H1 (cell line): ENCODE results near the gene FREM2. TPM values are rescaled to one million over a fixed set of nuclear protein-coding genes. Genes with fewer than 3 reads are reported as not detected.

ENCODE experiments used
- CTCF ChIA-PET: fragments of 300-600 bp; sonication (Branson Sonifier 250); formaldehyde crosslinking; loops from one replicate; lab custom pipeline; 2021; ENCODE audit not compliant: partially characterized antibody; lab: Charles Lee
- POLR2A ChIA-PET: fragments of 300-600 bp; sonication (Branson Sonifier 250); formaldehyde crosslinking; loops from one replicate; lab custom pipeline; 2021; ENCODE audit warnings: inconsistent platforms; ENCODE audit not compliant: partially characterized antibody; lab: Charles Lee
- DNase-seq, 2 experiments: peaks; one replicate each; pipeline versions ENCODE4 v3.0.0 to v3.0.0-alpha.2; 2010 to 2022; ENCODE audit warnings: low spot score in 2 of 2, low read depth in 1 of 2, mixed read lengths in 1 of 2
- FAIRE-seq: peaks from 2 replicates; lab custom pipeline; 2011; peaks lifted over from hg19 to GRCh38; lab: Jason Lieb, UNC
- H2AFZ ChIP-seq: 2 replicates; pipeline ENCODE4 v1.8.1; 2012; ENCODE audit warnings: low read length, inconsistent platforms
- H2AK5ac ChIP-seq: 2 replicates; pipeline ENCODE4 v1.6.1; 2013; ENCODE audit warnings: low read depth, low read length
- H2BK120ac ChIP-seq: replicated peaks from 2 replicates; pipeline ENCODE3; 2013; ENCODE audit warnings: low read depth, low read length, inconsistent platforms
- H2BK12ac ChIP-seq: 2 replicates; pipeline ENCODE4 v1.6.1; 2013; ENCODE audit warnings: low read depth, low read length
- H2BK15ac ChIP-seq: 2 replicates; pipeline ENCODE4 v1.6.1; 2013; ENCODE audit warnings: low read length
- H2BK20ac ChIP-seq: 2 replicates; pipeline ENCODE4 v1.6.1; 2013; ENCODE audit warnings: low read length
- H2BK5ac ChIP-seq: 2 replicates; pipeline ENCODE4 v1.6.1; 2013; ENCODE audit warnings: low read depth, low read length
- H3K14ac ChIP-seq: 2 replicates; pipeline ENCODE4 v1.6.1; 2013; ENCODE audit warnings: inconsistent platforms; ENCODE audit not compliant: insufficient read length
- H3K18ac ChIP-seq: 2 replicates; pipeline ENCODE4 v1.6.1; 2013; ENCODE audit warnings: low read length; ENCODE audit errors: extremely low read depth
- H3K23ac ChIP-seq: 2 replicates; pipeline ENCODE4 v1.6.1; 2013; ENCODE audit warnings: inconsistent platforms; ENCODE audit not compliant: insufficient read length
- H3K23me2 ChIP-seq: 2 replicates; pipeline ENCODE4 v1.6.1; 2013; ENCODE audit warnings: low read depth, low read length
- H3K27ac ChIP-seq: 2 replicates; pipeline ENCODE4 v1.6.1; 2011; ENCODE audit warnings: low read depth, low read length, inconsistent platforms
- H3K27me3 ChIP-seq, 4 experiments: replicated peaks in 1 of 4; 1 replicate in 1 of 4; 2 replicates in 3 of 4; pipeline versions ENCODE4 v1.6.1 to v1.8.1; 2011 to 2013; ENCODE audit warnings: low read length in 3 of 4, mild to moderate bottlenecking in 3 of 4, inconsistent platforms in 2 of 4, mixed read lengths in 2 of 4, moderate library complexity in 1 of 4; ENCODE audit not compliant: control insufficient read depth in 3 of 4, insufficient read depth in 3 of 4; ENCODE audit errors: extremely low read depth in 1 of 4
- H3K36me3 ChIP-seq, 4 experiments: 2 replicates each; pipeline versions ENCODE4 v1.6.1 to v1.8.1; 2011 to 2013; ENCODE audit warnings: mild to moderate bottlenecking in 4 of 4, low read length in 3 of 4, moderate library complexity in 2 of 4, control low read depth in 1 of 4, inconsistent platforms in 1 of 4; ENCODE audit not compliant: insufficient read depth in 4 of 4, control insufficient read depth in 2 of 4
- H3K4ac ChIP-seq: replicated peaks from 2 replicates; pipeline ENCODE3; 2013; ENCODE audit warnings: low read length, low read depth, mixed read lengths, inconsistent platforms; ENCODE audit not compliant: insufficient read length
- H3K4me1 ChIP-seq, 4 experiments: replicated peaks in 1 of 4; 1 replicate in 1 of 4; 2 replicates in 3 of 4; pipeline versions ENCODE4 v1.6.1 to v1.8.1; 2011 to 2013; ENCODE audit warnings: low read length in 3 of 4, inconsistent platforms in 2 of 4, mixed read lengths in 1 of 4; ENCODE audit not compliant: insufficient read depth in 4 of 4, control insufficient read depth in 3 of 4
- H3K4me2 ChIP-seq, 2 experiments: 2 replicates each; pipeline versions ENCODE4 v1.6.1 to v1.8.1; 2011 to 2013; ENCODE audit warnings: low read depth in 2 of 2, low read length in 2 of 2, control low read depth in 1 of 2, inconsistent platforms in 1 of 2, mild to moderate bottlenecking in 1 of 2; ENCODE audit not compliant: insufficient read depth in 1 of 2
- H3K4me3 ChIP-seq, 4 experiments: fragments of 200-600, 300-600 bp in 1 of 4; sonication (generic), shearing (Covaris generic), sonication (Bioruptor Twin) in 1 of 4; 2 replicates each; pipeline versions ENCODE4 v1.5.1 to v1.8.1; 2011 to 2016; ENCODE audit warnings: low read length in 4 of 4, low read depth in 3 of 4, control low read depth in 2 of 4, inconsistent platforms in 2 of 4, mild to moderate bottlenecking in 2 of 4, mixed read lengths in 1 of 4, moderate library complexity in 1 of 4; ENCODE audit not compliant: insufficient read depth in 2 of 4; ENCODE audit errors: extremely low read depth in 1 of 4
- H3K56ac ChIP-seq: replicated peaks from 2 replicates; pipeline ENCODE3; 2013; ENCODE audit warnings: low read depth, mild to moderate bottlenecking, mixed read lengths, low read length, inconsistent platforms; ENCODE audit not compliant: insufficient read length
- H3K79me1 ChIP-seq: 2 replicates; pipeline ENCODE4 v1.6.1; 2013; ENCODE audit warnings: low read depth, low read length, control low read depth
- H3K79me2 ChIP-seq, 2 experiments: 2 replicates each; pipeline versions ENCODE4 v1.6.1 to v1.8.1; 2012 to 2013; ENCODE audit warnings: low read length in 2 of 2, mild to moderate bottlenecking in 2 of 2, inconsistent platforms in 1 of 2; ENCODE audit not compliant: insufficient read depth in 2 of 2, control insufficient read depth in 1 of 2
- H3K9ac ChIP-seq, 4 experiments: replicated peaks in 1 of 4; 1 replicate in 1 of 4; 2 replicates in 3 of 4; pipeline versions ENCODE4 v1.6.1 to v1.8.1; 2011 to 2013; ENCODE audit warnings: low read depth in 3 of 4, low read length in 3 of 4, control low read depth in 2 of 4, mild to moderate bottlenecking in 2 of 4, moderate library complexity in 2 of 4, inconsistent platforms in 1 of 4; ENCODE audit errors: extremely low read depth in 1 of 4
- H3K9me3 ChIP-seq, 2 experiments: 2 replicates each; pipeline versions ENCODE4 v1.6.1 to v1.8.1; 2012 to 2013; ENCODE audit warnings: mild to moderate bottlenecking in 2 of 2, moderate library complexity in 2 of 2, control low read depth in 1 of 2, inconsistent platforms in 1 of 2, low read depth in 1 of 2, low read length in 1 of 2, mixed read lengths in 1 of 2; ENCODE audit not compliant: insufficient read depth in 2 of 2
- H4K20me1 ChIP-seq, 2 experiments: replicated peaks in 1 of 2; 2 replicates each; pipeline versions ENCODE3 to v1.8.1; 2011 to 2013; ENCODE audit warnings: inconsistent platforms in 2 of 2, low read length in 2 of 2, mild to moderate bottlenecking in 1 of 2; ENCODE audit not compliant: insufficient read depth in 2 of 2, control insufficient read depth in 1 of 2
- H4K5ac ChIP-seq: 2 replicates; pipeline ENCODE4 v1.6.1; 2013; ENCODE audit warnings: low read length, low read depth, mixed read lengths, inconsistent platforms; ENCODE audit not compliant: insufficient read length
- H4K8ac ChIP-seq: 2 replicates; pipeline ENCODE4 v1.8.0; 2013; ENCODE audit warnings: mild to moderate bottlenecking, moderate library complexity, low read length, inconsistent platforms; ENCODE audit not compliant: insufficient read depth; ENCODE audit errors: extremely low read depth
- H4K91ac ChIP-seq: replicated peaks from 2 replicates; pipeline ENCODE3; 2013; ENCODE audit warnings: low read length, mixed read lengths, inconsistent platforms; ENCODE audit not compliant: insufficient read length
- CBX5 ChIP-seq: fragments of 300-800, 300-1000 bp; sonication (generic); IDR thresholded peaks from 2 replicates; pipeline ENCODE4 v1.7.1; 2016; ENCODE audit warnings: antibody characterized with exemption, low read length, low read depth
- CTCF ChIP-seq, 3 experiments: IDR thresholded peaks; 1 replicate in 2 of 3; 2 replicates in 1 of 3; pipeline versions ENCODE4 v1.5.1 to v1.6.1; 2011; ENCODE audit warnings: low read length in 3 of 3, mild to moderate bottlenecking in 3 of 3, inconsistent platforms in 2 of 3, low read depth in 1 of 3, moderate library complexity in 1 of 3; ENCODE audit not compliant: insufficient read depth in 1 of 3; ENCODE audit errors: control extremely low read depth in 1 of 3
- EP300 ChIP-seq, 2 experiments: IDR thresholded peaks; 1 replicate in 1 of 2; 2 replicates in 1 of 2; pipeline ENCODE4 v1.6.1; 2011 to 2012; ENCODE audit warnings: low read depth in 2 of 2, low read length in 2 of 2, mild to moderate bottlenecking in 2 of 2, borderline replicate concordance in 1 of 2, inconsistent platforms in 1 of 2, moderate library complexity in 1 of 2
- GTF2F1 ChIP-seq: IDR thresholded peaks from 2 replicates; pipeline ENCODE4 v1.6.1; 2012; ENCODE audit warnings: low read depth, low read length, improper control_type of control experiment, borderline replicate concordance
- NRF1 ChIP-seq: IDR thresholded peaks from 2 replicates; pipeline ENCODE4 v1.6.1; 2011; ENCODE audit warnings: mild to moderate bottlenecking, low read depth, low read length, improper control_type of control experiment
- RAD21 ChIP-seq, 2 experiments: IDR thresholded peaks in 1 of 2; conservative IDR thresholded peaks in 1 of 2; 2 replicates each; pipeline ENCODE4 v1.6.1; 2011; ENCODE audit warnings: low read depth in 2 of 2, low read length in 2 of 2, improper control_type of control experiment in 1 of 2, inconsistent platforms in 1 of 2, mild to moderate bottlenecking in 1 of 2, moderate library complexity in 1 of 2
- SAP30 ChIP-seq: fragments of 300-600 bp; sonication (generic); IDR thresholded peaks from 2 replicates; pipeline ENCODE4 v1.7.1; 2012; ENCODE audit warnings: low read length, moderate library complexity, mild to moderate bottlenecking, inconsistent platforms; ENCODE audit not compliant: insufficient read depth, insufficient replicate concordance
- WGBS, 2 experiments: shearing (Covaris generic) in 1 of 2; methylation state at CpG; one replicate each; pipeline versions ENCODE4 v1.1.6 to v1.1.7; 2013 to 2015; ENCODE audit warnings: low lambda C conversion rate in 2 of 2, mixed read lengths in 2 of 2, inconsistent platforms in 1 of 2, low coverage in 1 of 2, missing lambda C conversion rate in 1 of 2; ENCODE audit not compliant: insufficient replicate concordance in 2 of 2, insufficient coverage in 1 of 2, insufficient read length in 1 of 2; ENCODE audit errors: extremely low coverage in 1 of 2, missing lambda C conversion rate in 1 of 2; 5-methylcytosine and 5-hydroxymethylcytosine counted together
- polyA plus RNA-seq, 7 experiments: library from polyadenylated mRNA; depleted of rRNA in 3 of 7; stranded (reverse) in 5 of 7; unstranded in 2 of 7; fragments of >200 nt in 5 of 7; fragments of 200-250 nt in 2 of 7; gene quantifications; 1 replicate in 5 of 7; 2 replicates in 1 of 7; 4 replicates in 1 of 7; pipeline versions ENCODE4 v1.2.1 to v1.2.3, GENCODE V29; 2011 to 2013; ENCODE audit warnings: missing spikeins in 2 of 7, mixed read lengths in 2 of 7
- total RNA-seq: library from RNA; stranded (reverse); fragmentation: NEBNext Ultra II Directional; extraction: Animal tissue kit (Norgen Biotek cat#: 25700); gene quantifications from 2 replicates; pipeline ENCODE4 v1.2.1, GENCODE V29; 2021

FREM2 gene
- total and polyA plus RNA-seq, 2 of the 8 experiments (the other 6 are each of a cell fraction or from before 2014, with no cell fraction given), result 11.6 to 22.8 TPM

GRCh38 chr13:38763446-38764381 lies 76.8 kb downstream of the FREM2 start:
- ChIA-PET POLR2A (interaction anchor here (1.2 kb wide), 1 partner anchor 139 kb away, joined by 5 read pairs; no protein-coding TSS in a partner anchor), CTCF (interaction anchor here (0.6 to 7.5 kb wide), 33 partner anchors 8 to 516 kb away, joined by 3 to 61 read pairs (median 3); partner anchors contain the start of gene FREM2)
- Histone ChIP-seq H2AK5ac (no peak overlapping the region), H3K9me3 (no peaks in the 10 kb centered on the region), H4K5ac (peak overlapping the region; percentile 4), H3K79me2 (no peaks in the 10 kb centered on the region), H2BK12ac (no peak overlapping the region), H4K8ac (no peak overlapping the region), H2BK5ac (no peak overlapping the region), H3K9ac (no peak overlapping the region; a peak in 1 of 7 replicates), H3K4me3 (peak overlapping the region in 1 of 4 experiments; percentile 14; a peak in 1 of 8 replicates), H2BK120ac (no peak overlapping the region), H3K27me3 (no peaks in the 10 kb centered on the region), H3K36me3 (no peaks in the 10 kb centered on the region; a peak in 1 of 8 replicates), H3K18ac (no peak overlapping the region), H3K79me1 (no peaks in the 10 kb centered on the region), H4K20me1 (no peaks in the 10 kb centered on the region), H3K4me1 (peaks cover 0 to 5% (median 0%) of the 10 kb centered on the region in 4 experiments; a peak in 2 of 7 replicates), H3K4ac (no peak overlapping the region)
- peak in 1 of 2 experiments; percentile 19 for DNase-seq
- TF ChIP-seq CTCF (IDR thresholded peaks at IDR 0.05; ENCODE audit: control extremely low read depth in 1 of 3, insufficient read depth in 1 of 3, low read depth in 1 of 3, low read length in 3 of 3), result peak in 2 of 3 experiments; percentile 64 to 70; a peak in 3 of 4 replicates
- no peak for TF ChIP-seq NRF1
- no peak for TF ChIP-seq SAP30
- no peak for TF ChIP-seq EP300 (IDR thresholded peaks at IDR 0.05; ENCODE audit: borderline replicate concordance in 1 of 2, low read depth in 2 of 2, low read length in 2 of 2)
- no peak for TF ChIP-seq GTF2F1
- peak; percentile 84 to 85 for TF ChIP-seq RAD21 (IDR thresholded peaks at IDR 0.05 in 1 of 2, conservative IDR thresholded peaks at IDR 0.05 in 1 of 2; ENCODE audit: low read depth in 2 of 2, low read length in 2 of 2)
- TF ChIP-seq CBX5, result no peak
- TF ChIP-seq, all 59 proteins: peak for 2
- Histone ChIP-seq H2AFZ (peak overlapping the region; percentile 94), H3K14ac (no peak overlapping the region), H3K4me2 (no peak overlapping the region), H3K27ac (0 out of 2 replicates have a peak overlapping the region, but pooled peaks have one; percentile 39), H3K56ac (no peak overlapping the region), H3K23me2 (no peaks in the 10 kb centered on the region), H2BK20ac (no peak overlapping the region), H2BK15ac (no peak overlapping the region), H4K91ac (no peak overlapping the region), H3K23ac (no peak overlapping the region)
- FAIRE-seq, result peak; percentile 96
- 45% methylated on average over 7 of the region's 7 CpGs; no CpG with 5 or more reads in 1 of the 2 experiments for WGBS, 2 experiments
